ENCODE data around the gene FOLR1.
"Not testable (repeated sequence)": the region's sequence is repeated elsewhere in the genome, so short reads cannot be mapped to it uniquely, and the experiment has no call there.

Gene FOLR1

DNA sequence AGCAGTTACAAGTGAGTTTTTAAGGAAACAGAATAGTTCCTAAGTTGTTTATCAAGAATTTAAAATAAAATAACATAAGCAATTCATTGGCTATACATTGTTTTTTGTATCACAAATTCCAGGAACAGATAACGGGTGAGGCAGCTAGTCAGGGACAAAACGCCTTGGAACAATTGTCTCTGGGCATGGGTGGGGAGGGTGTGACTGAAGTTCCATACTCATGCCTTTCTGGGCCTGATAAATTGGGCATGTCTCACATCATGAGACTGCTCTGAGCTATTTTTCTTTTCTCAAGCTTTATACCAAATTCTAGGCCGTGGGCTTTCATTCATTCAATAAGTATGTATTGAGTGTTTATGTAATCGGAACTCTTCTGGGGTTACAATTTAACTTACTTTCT is 34.8 kb upstream of the FOLR1 start:
- Histone ChIP-seq H2AFZ (ENCODE audit: low read length) (no peak overlapping the region), H3K9me3 (ENCODE audit: insufficient read depth, low read depth, low read length) (no peaks in the 10 kb centered on the region), H3K9ac (ENCODE audit: low read depth, low read length, poor library complexity, severe bottlenecking) (no peak overlapping the region), H3K36me3 (ENCODE audit: insufficient read depth, low read length) (no peaks in the 10 kb centered on the region), H3K4me1 (ENCODE audit: insufficient read depth, low read length, poor library complexity, severe bottlenecking) (no peaks in the 10 kb centered on the region), H4K20me1 (ENCODE audit: insufficient read depth, low read length, poor library complexity, severe bottlenecking) (no peaks in the 10 kb centered on the region), H3K79me2 (ENCODE audit: insufficient read depth, low read length) (no peaks in the 10 kb centered on the region), H3K4me2 (ENCODE audit: low read depth, low read length, poor library complexity, severe bottlenecking) (no peak overlapping the region), H3F3A (ENCODE audit: low read depth) (no peaks in the 10 kb centered on the region), H3K27me3 (ENCODE audit: insufficient read depth, low read length, poor library complexity, severe bottlenecking) (no peaks in the 10 kb centered on the region), H3K9me2 (replicated peaks; ENCODE audit: low read depth, low read length) (no peaks in the 10 kb centered on the region), H3K4me3 (ENCODE audit: low read length, poor library complexity, severe bottlenecking) (no peak overlapping the region)
- TF ChIP-seq EZH2phosphoT487 (IDR thresholded peaks at IDR 0.05; ENCODE audit: borderline replicate concordance) (no peak), CTCF (conservative IDR thresholded peaks at IDR 0.05; ENCODE audit: low read length) (no peak)

GRCh38 chr11:72160319-72160718 is 31.6 kb upstream of the FOLR1 start:
- H3K9ac ChIP-seq (ENCODE audit: low read depth, low read length, poor library complexity, severe bottlenecking), result no peak overlapping the region

GRCh38 chr11:72162891-72163492 is 28.9 kb upstream of the FOLR1 start:
- Histone ChIP-seq H3K36me3 (ENCODE audit: insufficient read depth, low read length) (no peaks in the 10 kb centered on the region), H3K79me2 (ENCODE audit: insufficient read depth, low read length) (no peaks in the 10 kb centered on the region), H3K4me1 (ENCODE audit: insufficient read depth, low read length, poor library complexity, severe bottlenecking) (no peaks in the 10 kb centered on the region), H3K4me2 (ENCODE audit: low read depth, low read length, poor library complexity, severe bottlenecking) (no peak overlapping the region), H3K27me3 (ENCODE audit: insufficient read depth, low read length, poor library complexity, severe bottlenecking) (no peaks in the 10 kb centered on the region), H3K9me2 (replicated peaks; ENCODE audit: low read depth, low read length) (no peaks in the 10 kb centered on the region), H3K9ac (ENCODE audit: low read depth, low read length, poor library complexity, severe bottlenecking) (no peak overlapping the region), H2AFZ (ENCODE audit: low read length) (no peak overlapping the region), H3K9me3 (ENCODE audit: insufficient read depth, low read depth, low read length) (no peaks in the 10 kb centered on the region), H4K20me1 (ENCODE audit: insufficient read depth, low read length, poor library complexity, severe bottlenecking) (no peaks in the 10 kb centered on the region), H3K4me3 (ENCODE audit: low read length, poor library complexity, severe bottlenecking) (no peak overlapping the region), H3F3A (ENCODE audit: low read depth) (no peaks in the 10 kb centered on the region)
- TF ChIP-seq CTCF (conservative IDR thresholded peaks at IDR 0.05; ENCODE audit: low read length) (no peak), EZH2phosphoT487 (IDR thresholded peaks at IDR 0.05; ENCODE audit: borderline replicate concordance) (no peak)

More at GRCh38 chr11:72160319-72160718, 31.6 kb upstream of the FOLR1 start:
- Histone ChIP-seq H4K20me1 (ENCODE audit: insufficient read depth, low read length, poor library complexity, severe bottlenecking) (no peaks in the 10 kb centered on the region), H3K9me2 (replicated peaks; ENCODE audit: low read depth, low read length) (no peaks in the 10 kb centered on the region), H3K36me3 (ENCODE audit: insufficient read depth, low read length) (no peaks in the 10 kb centered on the region), H3K4me2 (ENCODE audit: low read depth, low read length, poor library complexity, severe bottlenecking) (no peak overlapping the region), H3K79me2 (ENCODE audit: insufficient read depth, low read length) (no peaks in the 10 kb centered on the region), H2AFZ (ENCODE audit: low read length) (no peak overlapping the region), H3K4me3 (ENCODE audit: low read length, poor library complexity, severe bottlenecking) (no peak overlapping the region), H3F3A (ENCODE audit: low read depth) (no peaks in the 10 kb centered on the region), H3K9me3 (ENCODE audit: insufficient read depth, low read depth, low read length) (no peaks in the 10 kb centered on the region), H3K27me3 (ENCODE audit: insufficient read depth, low read length, poor library complexity, severe bottlenecking) (no peaks in the 10 kb centered on the region), H3K4me1 (ENCODE audit: insufficient read depth, low read length, poor library complexity, severe bottlenecking) (no peaks in the 10 kb centered on the region)
- TF ChIP-seq CTCF (conservative IDR thresholded peaks at IDR 0.05; ENCODE audit: low read length) (no peak), EZH2phosphoT487 (IDR thresholded peaks at IDR 0.05; ENCODE audit: borderline replicate concordance) (no peak)

DNA sequence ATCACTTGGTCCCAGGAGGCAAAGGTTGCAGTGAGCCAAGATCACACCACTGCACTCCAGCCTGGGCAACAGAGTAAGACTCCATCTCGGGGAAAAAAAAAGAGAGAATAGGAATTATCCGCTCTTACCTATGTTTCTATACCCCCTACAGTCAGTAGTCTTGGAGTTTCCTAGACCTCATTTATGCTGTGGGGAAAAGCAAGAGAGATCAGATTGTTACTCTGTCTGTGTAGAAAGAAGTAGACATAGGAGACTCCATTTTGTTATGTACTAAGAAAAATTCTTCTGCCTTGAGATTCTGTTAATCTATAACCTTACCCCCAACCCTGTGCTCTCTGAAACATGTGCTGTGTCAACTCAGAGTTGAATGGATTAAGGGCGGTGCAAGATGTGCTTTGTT is 27.8 kb upstream of the FOLR1 start:
- not testable (repeated sequence) for H4K20me1 ChIP-seq (ENCODE audit: insufficient read depth, low read length, poor library complexity, severe bottlenecking); H3K9me2 ChIP-seq (replicated peaks; ENCODE audit: low read depth, low read length); H3F3A ChIP-seq (ENCODE audit: low read depth); H3K9me3 ChIP-seq (ENCODE audit: insufficient read depth, low read depth, low read length); H3K4me3 ChIP-seq (ENCODE audit: low read length, poor library complexity, severe bottlenecking); H3K36me3 ChIP-seq (ENCODE audit: insufficient read depth, low read length); H3K4me1 ChIP-seq (ENCODE audit: insufficient read depth, low read length, poor library complexity, severe bottlenecking); H3K9ac ChIP-seq (ENCODE audit: low read depth, low read length, poor library complexity, severe bottlenecking); H2AFZ ChIP-seq (ENCODE audit: low read length); H3K27me3 ChIP-seq (ENCODE audit: insufficient read depth, low read length, poor library complexity, severe bottlenecking); H3K4me2 ChIP-seq (ENCODE audit: low read depth, low read length, poor library complexity, severe bottlenecking); H3K79me2 ChIP-seq (ENCODE audit: insufficient read depth, low read length)

DNA sequence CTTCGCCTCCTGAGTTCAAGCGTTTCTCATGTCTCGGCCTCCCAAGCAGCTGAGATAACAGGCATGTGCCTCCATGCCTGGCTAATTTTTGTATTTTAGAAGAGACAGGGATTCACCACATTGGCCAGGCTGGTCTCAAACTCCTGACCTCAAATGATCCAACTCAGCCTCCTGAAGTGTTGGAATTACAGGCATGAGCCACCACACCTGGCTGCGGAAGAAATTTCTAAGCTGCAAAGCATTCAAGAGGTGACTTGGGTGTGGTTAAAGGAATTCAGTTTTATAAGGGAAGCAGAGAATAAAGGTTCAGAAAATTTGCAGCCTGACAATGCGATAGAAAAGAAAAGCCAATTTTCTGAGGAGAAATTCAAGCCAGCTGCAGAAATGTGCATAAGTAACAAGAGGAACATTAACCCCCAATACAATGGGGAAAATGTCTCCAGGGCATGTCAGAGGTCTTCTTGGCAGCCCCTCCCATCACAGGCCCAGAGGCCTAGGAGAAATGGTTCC is 22.8 kb upstream of the FOLR1 start:
- H2AFZ ChIP-seq (ENCODE audit: low read length); H4K20me1 ChIP-seq (ENCODE audit: insufficient read depth, low read length, poor library complexity, severe bottlenecking); H3K4me1 ChIP-seq (ENCODE audit: insufficient read depth, low read length, poor library complexity, severe bottlenecking); H3K4me3 ChIP-seq (ENCODE audit: low read length, poor library complexity, severe bottlenecking); H3K4me2 ChIP-seq (ENCODE audit: low read depth, low read length, poor library complexity, severe bottlenecking); H3K36me3 ChIP-seq (ENCODE audit: insufficient read depth, low read length); H3K9me2 ChIP-seq (replicated peaks; ENCODE audit: low read depth, low read length); H3K9ac ChIP-seq (ENCODE audit: low read depth, low read length, poor library complexity, severe bottlenecking); H3K9me3 ChIP-seq (ENCODE audit: insufficient read depth, low read depth, low read length); H3K27me3 ChIP-seq (ENCODE audit: insufficient read depth, low read length, poor library complexity, severe bottlenecking); H3F3A ChIP-seq (ENCODE audit: low read depth); H3K79me2 ChIP-seq (ENCODE audit: insufficient read depth, low read length): not testable (repeated sequence)
